ENCODE measurements around the gene TNFRSF14.
"Not testable (repeated sequence)": the region's sequence is repeated elsewhere in the genome, so short reads cannot be mapped to it uniquely, and the experiment has no call there.

The TNFRSF14 gene

GRCh38 chr1:2552189-2552588, 4.0 kb upstream of the TNFRSF14 start:
- H3K4me1 ChIP-seq: peaks cover 90% of the 10 kb centered on the region

GRCh38 chr1:2553076-2553475, 3.1 kb upstream of the TNFRSF14 start:
- not testable (repeated sequence) for H3K27ac ChIP-seq

More at GRCh38 chr1:2552189-2552588, 4.0 kb upstream of the TNFRSF14 start:
- Histone ChIP-seq H3K9ac (no peak overlapping the region), H4K20me1 (no peaks in the 10 kb centered on the region), H3K27me3 (no peaks in the 10 kb centered on the region), H3K9me3 (no peaks in the 10 kb centered on the region), H3K27ac (no peak overlapping the region), H3K36me3 (no peaks in the 10 kb centered on the region), H3K4me3 (no peak overlapping the region), H3K4me2 (peak overlapping the region; percentile 88)
- TF ChIP-seq Cebpa-rat (IDR thresholded peaks at IDR 0.05): no peak

GRCh38 chr1:2553871-2554620, 2.1 kb upstream of the TNFRSF14 start:
- H4K20me1 ChIP-seq: no peaks in the 10 kb centered on the region
- H3K9me3 ChIP-seq: no peaks in the 10 kb centered on the region
- H3K4me1 ChIP-seq: peaks cover 92% of the 10 kb centered on the region
- peak overlapping the region; percentile 99 for H3K4me2 ChIP-seq
- TF ChIP-seq Cebpa-rat (IDR thresholded peaks at IDR 0.05): no peak
- H3K9ac ChIP-seq: peak overlapping the region; percentile 8; the same call in 1 of the 2 replicates
- no peak overlapping the region for H3K27ac ChIP-seq
- no peaks in the 10 kb centered on the region for H3K27me3 ChIP-seq
- no peaks in the 10 kb centered on the region for H3K36me3 ChIP-seq
- no peak overlapping the region; the same call in 1 of the 2 replicates for H3K4me3 ChIP-seq

More at GRCh38 chr1:2553076-2553475, 3.1 kb upstream of the TNFRSF14 start:
- not testable (repeated sequence) for H3K27me3 ChIP-seq, H3K4me3 ChIP-seq, H4K20me1 ChIP-seq, H3K9me3 ChIP-seq, H3K9ac ChIP-seq, H3K4me2 ChIP-seq, H3K36me3 ChIP-seq
- peaks cover 90% of the 10 kb centered on the region for H3K4me1 ChIP-seq

- Histone ChIP-seq H3K27ac (peak overlapping the region; percentile 30; the same call in 1 of the 2 replicates), H4K20me1 (no peaks in the 10 kb centered on the region), H3K4me2 (peak overlapping the region; percentile 99), H3K4me1 (peaks cover 89% of the 10 kb centered on the region), H3K9ac (peak overlapping the region; percentile 8; the same call in 1 of the 2 replicates), H3K27me3 (no peaks in the 10 kb centered on the region), H3K36me3 (no peaks in the 10 kb centered on the region), H3K9me3 (no peaks in the 10 kb centered on the region), H3K4me3 (no peak overlapping the region; the same call in 1 of the 2 replicates)
- TF ChIP-seq Cebpa-rat (IDR thresholded peaks at IDR 0.05): no peak
These were observed 1.4 kb upstream of the TNFRSF14 start for GRCh38 chr1:2554621-2555387.

GRCh38 chr1:2555634-2556276, 416 bp upstream of the TNFRSF14 start:
- no peak for TF ChIP-seq Cebpa-rat (IDR thresholded peaks at IDR 0.05)
- Histone ChIP-seq H3K27ac (peak overlapping the region; percentile 92), H3K4me2 (peak overlapping the region; percentile 99), H3K9me3 (no peaks in the 10 kb centered on the region), H4K20me1 (no peaks in the 10 kb centered on the region), H3K9ac (peak overlapping the region; percentile 85), H3K36me3 (no peaks in the 10 kb centered on the region), H3K27me3 (no peaks in the 10 kb centered on the region), H3K4me3 (peak overlapping the region; percentile 66), H3K4me1 (peaks cover 89% of the 10 kb centered on the region)

GRCh38 chr1:2556678-2557481, 709 bp downstream of the TNFRSF14 start:
- H3K4me3 ChIP-seq: peak overlapping the region; percentile 66
- no peaks in the 10 kb centered on the region for H3K36me3 ChIP-seq
- peaks cover 89% of the 10 kb centered on the region for H3K4me1 ChIP-seq
- H3K9ac ChIP-seq: peak overlapping the region; percentile 85
- TF ChIP-seq Cebpa-rat (IDR thresholded peaks at IDR 0.05): no peak
- no peaks in the 10 kb centered on the region for H4K20me1 ChIP-seq
- peak overlapping the region; percentile 99 for H3K4me2 ChIP-seq
- peak overlapping the region; percentile 92 for H3K27ac ChIP-seq
- no peaks in the 10 kb centered on the region for H3K27me3 ChIP-seq
- no peaks in the 10 kb centered on the region for H3K9me3 ChIP-seq

- H3K27ac ChIP-seq: peak overlapping the region; percentile 92; the same call in 1 of the 2 replicates
- H3K4me3 ChIP-seq: peak overlapping the region; percentile 66
These were observed 1.6 kb downstream of the TNFRSF14 start for GRCh38 chr1:2557482-2558400.

GRCh38 chr1:2558420-2558819, 2.2 kb downstream of the TNFRSF14 start:
- Histone ChIP-seq H3K27ac (no peak overlapping the region), H3K27me3 (no peaks in the 10 kb centered on the region), H3K36me3 (no peaks in the 10 kb centered on the region), H3K4me3 (no peak overlapping the region), H3K9ac (no peak overlapping the region), H3K4me2 (peak overlapping the region; percentile 99), H3K9me3 (no peaks in the 10 kb centered on the region), H3K4me1 (peaks cover 93% of the 10 kb centered on the region), H4K20me1 (no peaks in the 10 kb centered on the region)
- no peak for TF ChIP-seq Cebpa-rat (IDR thresholded peaks at IDR 0.05)

More at GRCh38 chr1:2557482-2558400, 1.6 kb downstream of the TNFRSF14 start:
- H3K4me2 ChIP-seq: peak overlapping the region; percentile 99
- H3K9me3 ChIP-seq: no peaks in the 10 kb centered on the region
- H3K4me1 ChIP-seq: peaks cover 89% of the 10 kb centered on the region
- no peaks in the 10 kb centered on the region for H4K20me1 ChIP-seq
- peak overlapping the region; percentile 85; the same call in 1 of the 2 replicates for H3K9ac ChIP-seq
- H3K27me3 ChIP-seq: no peaks in the 10 kb centered on the region
- no peaks in the 10 kb centered on the region for H3K36me3 ChIP-seq
- no peak for TF ChIP-seq Cebpa-rat (IDR thresholded peaks at IDR 0.05)
